GM12878 (cell line): ENCODE data around the gene TNFSF8. TPM values are rescaled to one million over a fixed set of nuclear protein-coding genes. Genes with fewer than 3 reads are reported as not detected.

ENCODE experiments used
- CBFB ChIP-seq: IDR thresholded peaks from 2 replicates; pipeline ENCODE4 v1.6.1; 2016; ENCODE audit warnings: antibody characterized with exemption, low read depth
- ELK1 ChIP-seq: IDR thresholded peaks from 2 replicates; pipeline ENCODE4 v1.6.1; 2012; ENCODE audit warnings: low read depth, low read length, improper control_type of control experiment
- FOXK2 ChIP-seq: fragments of 450-650 bp; IDR thresholded peaks from 2 replicates; pipeline ENCODE4 v1.6.1; 2017; ENCODE audit warnings: mild to moderate bottlenecking, moderate library complexity
- REST ChIP-seq: IDR thresholded peaks from 2 replicates; pipeline ENCODE4 v1.6.1; 2012; ENCODE audit warnings: mild to moderate bottlenecking, low read depth, low read length
- ZBTB33 ChIP-seq: fragments of 450-650 bp; IDR thresholded peaks from 2 replicates; pipeline ENCODE4 v1.6.1; 2017; ENCODE audit warnings: mild to moderate bottlenecking
- polyA plus RNA-seq, 11 experiments: library from polyadenylated mRNA; depleted of rRNA in 4 of 11; unstranded in 6 of 11; stranded (reverse) in 5 of 11; fragments of >200 nt; fragmentation: Nextera tagmentation in 4 of 11; fragmentation: Illumina TruSeq in 1 of 11; extraction: Ambion mirVana in 4 of 11; extraction: Trizol in 1 of 11; gene quantifications; 1 replicate in 1 of 11; 2 replicates in 10 of 11; pipeline versions ENCODE4 v1.2.1 to v1.2.3, GENCODE V29; 2011 to 2016; ENCODE audit warnings: inconsistent platforms in 2 of 11, missing spikeins in 2 of 11, low read depth in 1 of 11
- total RNA-seq, 4 experiments: library from RNA; depleted of rRNA in 3 of 4; stranded (reverse); fragments of >200 nt in 3 of 4; fragmentation: Illumina TruSeq in 1 of 4; extraction: Trizol in 1 of 4; gene quantifications; 2 replicates each; pipeline versions ENCODE4 v1.2.1 to v1.2.3, GENCODE V29; 2013 to 2021

The TNFSF8 gene
- total and polyA plus RNA-seq, 10 of the 15 experiments (the other 5 are each of a cell fraction or from before 2014, with no cell fraction given): 0.10 to 0.29 (median 0.15) TPM; not detected in 7

GRCh38 chr9:114894206-114894605 lies 36.2 kb downstream of the TNFSF8 start (continued):
- TF ChIP-seq REST: no peak
- no peak for TF ChIP-seq FOXK2
- TF ChIP-seq ELK1: no peak
- no peak for TF ChIP-seq CBFB
- TF ChIP-seq ZBTB33: no peak
